ENCODE results near the gene RARRES1. TPM values are rescaled to one million over a fixed set of nuclear protein-coding genes. Genes with fewer than 3 reads are reported as not detected.

The RARRES1 gene
- total RNA-seq, 1 experiment from 2014 or later: 1,195 TPM

DNA sequence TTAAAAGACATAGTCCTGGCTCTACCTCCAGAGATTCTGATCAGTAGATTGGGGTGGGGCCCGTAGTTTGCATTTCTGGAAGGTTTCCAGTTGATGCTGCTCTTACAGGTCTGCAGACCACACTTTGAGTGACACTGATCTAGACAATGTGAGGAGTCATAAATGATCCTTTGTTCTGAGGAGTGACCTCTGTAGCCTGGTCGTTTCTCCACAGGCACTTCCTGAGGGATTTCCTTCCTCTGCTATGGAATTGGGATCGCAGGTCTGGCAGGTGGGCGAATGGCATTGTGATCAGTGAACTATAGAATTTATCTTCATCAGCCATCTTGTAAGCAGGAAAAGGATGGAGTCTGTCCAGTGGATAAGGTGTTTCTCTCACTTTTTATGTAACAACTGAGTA lies 82.5 kb downstream of the RARRES1 start:
- Mint-ChIP-seq H3K4me1 (ENCODE audit: low read depth, unreplicated experiment) (peaks cover 11% of the 10 kb centered on the region), H3K27me3 (ENCODE audit: unreplicated experiment) (no peaks in the 10 kb centered on the region), H3K9me3 (ENCODE audit: low read depth, unreplicated experiment) (no peaks in the 10 kb centered on the region), H3K27ac (ENCODE audit: unreplicated experiment) (no peak overlapping the region), H3K4me3 (ENCODE audit: low read depth, unreplicated experiment) (no peak overlapping the region), H3K36me3 (ENCODE audit: insufficient read depth, unreplicated experiment) (peaks cover 58% of the 10 kb centered on the region)
- intact Hi-C loops (cut with micrococcal nuclease; ENCODE audit: unreplicated experiment): loop anchor here (10.0 kb wide), 1 partner anchor 605 kb away; no protein-coding TSS in a partner anchor
- CTCF ChIA-PET: no interaction called here
- no peak for DNase-seq
- TF ChIP-seq, protein P1, sequence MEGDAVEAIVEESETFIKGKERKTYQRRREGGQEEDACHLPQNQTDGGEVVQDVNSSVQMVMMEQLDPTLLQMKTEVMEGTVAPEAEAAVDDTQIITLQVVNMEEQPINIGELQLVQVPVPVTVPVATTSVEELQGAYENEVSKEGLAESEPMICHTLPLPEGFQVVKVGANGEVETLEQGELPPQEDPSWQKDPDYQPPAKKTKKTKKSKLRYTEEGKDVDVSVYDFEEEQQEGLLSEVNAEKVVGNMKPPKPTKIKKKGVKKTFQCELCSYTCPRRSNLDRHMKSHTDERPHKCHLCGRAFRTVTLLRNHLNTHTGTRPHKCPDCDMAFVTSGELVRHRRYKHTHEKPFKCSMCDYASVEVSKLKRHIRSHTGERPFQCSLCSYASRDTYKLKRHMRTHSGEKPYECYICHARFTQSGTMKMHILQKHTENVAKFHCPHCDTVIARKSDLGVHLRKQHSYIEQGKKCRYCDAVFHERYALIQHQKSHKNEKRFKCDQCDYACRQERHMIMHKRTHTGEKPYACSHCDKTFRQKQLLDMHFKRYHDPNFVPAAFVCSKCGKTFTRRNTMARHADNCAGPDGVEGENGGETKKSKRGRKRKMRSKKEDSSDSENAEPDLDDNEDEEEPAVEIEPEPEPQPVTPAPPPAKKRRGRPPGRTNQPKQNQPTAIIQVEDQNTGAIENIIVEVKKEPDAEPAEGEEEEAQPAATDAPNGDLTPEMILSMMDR (IDR thresholded peaks at IDR 0.05; ENCODE audit: unreplicated experiment): no peak
- BruUV-seq (replicated peaks): no TSS peak

Other genes with a start within 250 kb of the RARRES1 start
- gene MLF1, start 161.3 kb downstream of the RARRES1 start, total RNA-seq (2022): 53.0 and 53.1 TPM in 2 replicates
- 77.3 and 77.9 TPM in 2 replicates for gene GFM1, start 87.9 kb downstream of the RARRES1 start, total RNA-seq (2022)
- 42.8 and 43.4 TPM in 2 replicates for gene LXN, start 59.8 kb downstream of the RARRES1 start, total RNA-seq (2022)
- gene MFSD1, start 69.6 kb upstream of the RARRES1 start, total RNA-seq (2022): 95.8 and 100 TPM in 2 replicates

All from Calu3 (cell line).